IPS-11a (cell line): ENCODE measurements around the gene NNMT.

Experiments
- H3K4me3 ChIP-seq: one replicate; pipeline ENCODE4 v1.5.1; 2013; ENCODE audit warnings: low read depth, low read length, control low read depth

NNMT gene

DNA sequence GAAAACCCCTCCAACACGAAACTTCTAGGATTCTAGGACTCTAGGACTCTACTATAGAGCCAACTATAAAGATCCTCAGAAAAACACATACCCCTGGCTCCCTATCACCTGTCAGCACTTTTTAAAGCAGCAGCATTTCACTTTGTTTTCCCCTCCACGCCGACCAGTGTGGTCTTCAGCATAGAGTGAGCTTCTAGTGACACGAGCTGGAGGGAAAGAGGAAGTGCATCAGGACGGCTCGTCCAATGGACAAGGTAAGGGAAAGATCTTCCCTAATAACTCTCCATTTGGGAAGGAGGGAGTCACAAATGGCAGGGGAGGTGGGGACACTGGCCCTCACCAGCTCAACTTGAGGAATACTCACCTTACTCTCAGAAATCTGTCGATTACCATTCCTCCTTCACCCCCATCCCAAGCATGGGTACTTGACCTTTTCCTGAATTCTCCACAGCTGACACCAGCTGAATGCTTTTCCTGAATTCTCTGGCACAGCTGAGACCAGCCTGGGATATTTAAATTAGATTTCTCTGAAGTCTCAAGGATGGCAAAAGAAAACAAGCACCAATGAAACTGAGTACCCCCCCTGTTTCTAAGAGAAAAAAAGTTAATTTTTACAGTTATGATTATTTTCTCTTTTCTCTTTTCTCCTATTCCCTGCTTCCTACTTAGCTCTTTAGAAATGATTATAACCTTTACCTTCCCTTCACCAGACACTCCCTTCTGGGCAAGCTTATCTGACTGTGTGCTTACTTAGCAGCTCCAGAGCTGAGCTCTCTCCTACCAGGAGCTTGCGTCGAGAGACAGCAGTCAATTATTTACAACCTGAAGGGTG is 33.3 kb upstream of the NNMT start:
- H3K4me3 ChIP-seq: no peak overlapping the region

DNA sequence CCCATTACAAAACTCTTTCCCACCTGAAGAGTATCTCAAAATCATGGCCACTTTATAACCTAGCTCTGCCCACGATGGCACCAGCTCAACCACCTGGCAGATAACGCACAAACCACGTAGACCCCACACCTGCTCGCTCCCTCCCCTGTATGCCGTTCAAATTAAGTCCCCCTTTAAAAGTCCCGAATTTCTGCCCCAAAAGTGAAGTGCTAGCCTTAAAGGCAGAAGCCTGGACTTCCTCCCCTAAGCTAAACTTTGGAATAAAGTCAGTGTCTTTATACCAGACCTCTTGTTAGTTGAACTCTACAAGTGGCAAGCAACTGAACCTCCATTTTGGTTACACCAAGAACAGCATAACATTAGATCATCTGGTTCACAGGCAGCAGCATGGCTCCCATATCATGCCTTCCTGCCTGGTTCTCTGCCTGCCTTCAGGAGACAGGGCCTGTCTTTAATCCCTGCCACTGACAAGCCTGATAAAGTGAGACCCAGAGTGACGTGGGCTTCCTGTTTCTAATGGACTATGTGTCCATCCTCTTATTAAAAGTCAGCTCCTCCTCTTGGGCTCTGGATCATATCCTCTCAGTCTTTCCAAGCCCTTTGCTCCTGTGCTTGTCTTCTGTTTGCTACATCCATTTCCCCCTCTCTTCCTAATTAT is 32.6 kb upstream of the NNMT start:
- H3K4me3 ChIP-seq: no peak overlapping the region

DNA sequence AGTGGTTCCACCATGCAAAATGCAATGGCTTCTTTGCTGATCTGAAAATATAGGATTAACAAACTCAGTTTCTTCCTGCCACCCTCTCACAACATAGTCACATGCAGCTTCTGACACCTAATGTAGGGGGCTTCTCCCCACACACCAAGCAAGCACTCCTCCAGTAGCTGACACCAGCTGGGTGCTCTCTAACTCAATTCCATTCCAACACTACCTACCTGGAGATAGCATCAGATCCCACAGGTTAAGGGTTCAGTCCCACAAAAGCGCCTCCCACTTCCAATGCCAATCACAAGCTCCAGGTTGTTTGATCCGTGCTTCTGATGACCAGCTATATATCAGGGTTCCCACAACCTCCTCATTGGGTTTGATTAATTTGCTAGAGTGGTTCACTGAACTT is 31.8 kb upstream of the NNMT start:
- H3K4me3 ChIP-seq: no peak overlapping the region

DNA sequence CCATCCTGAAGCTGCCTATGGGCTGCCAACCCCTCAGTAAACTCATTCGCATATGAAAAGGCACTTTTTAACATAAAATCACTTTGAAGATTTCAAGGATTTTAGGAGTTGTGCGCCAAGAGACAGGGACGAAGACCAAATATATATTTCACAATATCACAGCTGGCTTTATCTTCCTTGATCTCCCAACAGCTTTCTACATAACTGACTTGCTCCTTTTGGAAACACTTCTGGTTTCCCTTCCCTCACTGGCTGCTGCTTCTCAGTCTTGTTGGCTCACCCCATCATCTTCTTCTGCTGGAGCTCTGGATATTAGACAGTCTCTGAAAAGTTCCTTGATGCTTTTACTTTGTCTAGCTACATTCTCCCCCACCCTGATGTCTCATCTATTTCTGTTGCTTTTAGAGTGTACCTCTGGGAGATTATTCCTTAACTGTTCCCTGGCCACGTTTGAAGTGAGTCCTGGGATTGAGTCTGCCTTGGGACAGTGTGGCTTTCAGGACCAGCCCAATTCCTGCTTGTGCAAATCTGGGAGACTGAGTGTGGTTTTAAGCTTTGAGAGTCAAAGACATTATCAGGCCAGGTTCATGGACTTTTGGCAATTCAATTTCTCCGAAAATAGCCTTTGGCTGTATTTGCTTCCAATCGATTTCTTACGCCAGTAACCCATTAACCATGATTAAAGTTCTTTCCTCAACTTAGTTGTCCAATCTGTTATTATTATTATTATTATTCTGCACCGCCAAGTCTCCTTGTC is 30.9 kb upstream of the NNMT start:
- H3K4me3 ChIP-seq: no peak overlapping the region

DNA sequence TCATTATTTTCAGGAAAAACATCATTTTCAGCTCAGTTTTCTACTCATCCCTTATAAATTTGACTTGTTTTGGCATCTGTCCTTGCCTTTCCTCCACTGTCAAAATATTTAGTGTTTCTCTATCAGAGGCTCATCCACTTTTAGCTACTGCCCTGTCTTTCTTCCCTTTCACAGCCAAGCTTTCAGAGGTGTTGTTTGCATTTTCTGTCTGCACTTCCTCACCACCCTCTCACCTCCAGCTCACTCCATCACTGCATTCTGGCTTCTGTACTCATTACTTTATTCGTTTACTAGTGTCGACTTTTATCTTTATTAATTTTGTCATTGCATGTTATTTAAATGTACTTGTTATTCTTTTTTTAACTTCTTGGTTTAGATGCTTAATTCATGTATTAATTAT is 26.7 kb upstream of the NNMT start:
- H3K4me3 ChIP-seq: no peak overlapping the region

DNA sequence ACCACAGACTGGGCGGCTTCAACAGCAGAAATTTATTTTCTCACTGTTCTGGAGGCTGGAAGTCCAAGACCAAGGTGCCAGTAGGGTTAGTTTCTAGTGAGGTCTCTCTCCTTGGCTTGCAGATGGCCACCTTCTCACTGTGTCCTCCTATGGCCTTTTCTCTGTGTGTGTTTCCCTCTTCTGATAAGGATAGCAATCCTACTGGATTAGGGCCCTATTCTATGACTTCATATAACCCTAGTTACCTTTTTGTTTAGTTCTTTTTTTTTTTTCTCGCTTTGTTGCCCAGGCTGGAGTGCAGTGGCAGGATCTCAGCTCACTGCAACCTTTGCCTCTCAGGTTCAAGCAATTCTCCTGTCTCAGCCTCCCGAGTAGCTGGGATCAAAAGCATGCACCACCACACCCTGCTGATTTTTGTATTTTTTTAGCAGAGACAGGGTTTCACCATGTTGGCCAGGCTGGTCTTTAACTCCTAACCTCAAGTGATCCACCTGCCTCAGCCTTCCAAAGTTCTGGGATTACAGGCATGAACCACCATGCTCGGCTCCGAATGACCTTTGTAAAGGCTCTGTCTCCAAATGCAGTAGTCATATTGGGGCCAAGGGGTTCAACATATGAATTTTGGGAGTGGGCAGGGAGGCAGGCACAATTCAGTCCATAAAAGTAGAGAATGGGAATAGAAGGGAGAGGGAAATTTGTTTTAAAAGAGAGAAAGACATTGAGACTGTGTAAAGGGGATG is 25.5 kb upstream of the NNMT start:
- no peak overlapping the region for H3K4me3 ChIP-seq

DNA sequence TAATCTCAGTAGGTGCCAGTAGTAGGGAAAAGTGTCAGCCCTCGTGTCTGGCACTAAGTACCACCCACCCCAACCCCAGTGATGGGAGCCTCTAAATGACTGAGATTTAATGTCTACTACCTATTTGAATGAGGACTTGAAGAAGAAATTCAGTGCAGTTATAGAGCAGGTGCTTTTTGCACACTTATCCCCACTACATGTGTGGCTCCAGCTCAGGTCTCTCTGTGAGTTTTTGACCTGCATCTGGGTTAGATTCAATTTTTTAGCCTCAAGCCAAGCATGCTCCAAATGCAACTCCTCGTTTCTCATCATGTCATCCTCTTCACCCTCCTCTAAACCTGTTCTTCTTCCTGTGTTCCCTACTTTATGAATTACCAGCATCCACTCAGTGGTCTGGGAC is 24.9 kb upstream of the NNMT start:
- H3K4me3 ChIP-seq: no peak overlapping the region

DNA sequence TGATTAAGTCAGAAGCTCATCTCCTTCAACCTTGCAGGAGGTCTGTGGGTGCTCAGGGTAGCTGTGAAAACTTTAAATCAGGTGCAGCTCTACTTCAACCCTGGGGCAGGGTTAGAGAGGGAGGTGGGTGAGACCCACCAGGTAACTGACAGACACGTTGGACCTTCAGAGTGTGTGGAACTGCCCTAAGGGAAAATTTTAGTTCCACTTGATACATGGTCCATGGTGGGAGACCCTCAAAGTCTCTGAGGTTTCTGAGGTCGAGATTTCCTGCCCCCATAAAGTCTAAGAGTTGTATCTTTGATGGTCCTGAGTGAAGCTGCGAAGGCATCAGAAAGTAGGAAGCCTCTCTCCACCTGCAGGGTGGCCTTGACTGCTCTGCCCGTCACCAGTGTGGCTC is 23.9 kb upstream of the NNMT start:
- H3K4me3 ChIP-seq: no peak overlapping the region

DNA sequence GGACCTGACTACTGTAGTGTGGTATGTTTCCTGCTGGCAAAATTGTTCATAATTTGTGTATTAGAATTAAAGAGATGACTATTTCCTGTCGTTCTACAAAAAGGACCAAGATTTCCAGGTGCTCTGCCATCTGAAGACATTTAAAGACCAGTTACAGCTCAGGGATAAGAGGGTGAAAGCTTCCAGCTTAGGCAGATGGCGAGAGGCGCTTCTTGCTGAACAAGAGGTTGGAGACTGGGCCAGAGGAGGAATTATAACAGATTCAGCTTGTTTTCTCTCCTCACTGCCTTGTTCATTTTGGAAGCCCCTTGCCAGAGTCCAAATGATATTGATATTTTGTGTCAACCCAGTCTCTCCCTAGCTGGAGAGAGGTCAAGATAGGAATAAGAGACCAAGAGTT is 23.1 kb upstream of the NNMT start:
- H3K4me3 ChIP-seq: no peak overlapping the region

DNA sequence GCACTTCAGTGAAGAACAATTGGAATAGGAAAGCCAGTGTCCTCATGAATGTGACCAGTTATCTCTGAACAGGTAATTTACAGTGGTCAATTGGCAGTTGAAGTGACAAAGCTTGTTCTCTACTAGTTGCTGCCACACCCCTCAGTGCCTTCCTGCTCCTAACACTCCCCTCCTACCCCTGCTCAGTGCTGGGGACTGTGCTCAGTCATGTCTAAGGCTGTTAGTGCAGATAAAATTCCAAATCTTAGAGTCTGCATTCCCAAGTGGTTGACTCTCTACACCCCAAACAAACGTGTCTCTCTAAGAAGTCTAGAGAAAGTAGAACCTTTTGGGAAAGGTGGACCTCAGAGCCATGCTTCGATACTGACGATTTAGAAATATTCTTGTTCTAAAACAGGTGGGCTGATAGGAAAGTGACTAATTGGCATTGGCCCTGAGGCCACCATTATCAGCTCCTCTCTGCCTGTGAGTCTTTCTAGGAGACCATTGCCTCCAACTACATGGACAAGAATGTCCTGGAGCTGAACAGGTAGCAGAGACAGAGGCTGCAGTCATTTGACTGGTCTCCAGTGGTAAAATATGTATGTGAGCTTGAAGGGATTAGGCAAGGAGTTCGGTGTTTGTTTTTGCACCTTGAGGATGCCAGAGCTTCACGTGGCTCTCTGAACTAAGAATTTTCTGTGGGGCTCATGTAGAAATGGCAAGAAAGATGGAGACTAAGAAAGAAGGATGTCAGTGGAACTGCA is 22.1 kb upstream of the NNMT start:
- H3K4me3 ChIP-seq: no peak overlapping the region

DNA sequence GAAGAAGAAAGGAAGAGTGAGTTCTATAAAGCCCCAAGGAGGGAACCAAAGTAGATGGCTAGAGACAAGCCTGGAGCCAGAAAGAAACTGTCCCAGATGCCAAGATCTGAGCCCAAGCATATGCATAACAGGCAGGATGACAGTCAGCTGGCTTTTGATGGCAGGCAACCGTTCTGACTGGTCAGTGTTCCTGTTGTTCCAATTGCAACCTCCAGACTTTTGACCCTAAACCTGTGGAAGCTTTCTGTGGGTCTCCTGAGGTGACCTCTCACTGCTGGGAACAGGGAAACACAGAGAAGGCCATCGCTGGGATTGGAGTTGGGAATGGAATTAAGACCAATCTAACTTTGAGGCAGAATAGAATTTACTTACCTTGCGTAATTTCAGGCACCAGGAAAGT is 21.6 kb upstream of the NNMT start:
- no peak overlapping the region for H3K4me3 ChIP-seq

DNA sequence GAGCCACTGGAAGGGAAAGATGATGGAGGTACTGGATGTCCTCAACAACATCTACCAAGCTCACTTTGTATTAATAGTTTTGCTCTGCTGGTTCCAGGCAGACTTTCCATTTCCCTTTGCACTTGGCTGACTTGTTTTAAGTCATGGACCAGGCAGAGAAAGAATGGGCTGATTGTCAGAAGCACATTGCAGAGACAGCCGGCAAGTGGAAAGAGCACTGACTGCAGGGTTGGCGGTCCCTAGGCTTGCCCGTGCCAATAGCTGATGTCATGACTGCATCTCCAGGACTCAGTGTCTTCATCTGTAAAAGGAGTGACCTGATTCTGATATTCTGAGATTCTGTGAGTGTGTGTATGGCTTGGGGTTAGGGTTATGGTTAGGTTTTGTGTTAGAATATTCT is 20.9 kb upstream of the NNMT start:
- H3K4me3 ChIP-seq: no peak overlapping the region

DNA sequence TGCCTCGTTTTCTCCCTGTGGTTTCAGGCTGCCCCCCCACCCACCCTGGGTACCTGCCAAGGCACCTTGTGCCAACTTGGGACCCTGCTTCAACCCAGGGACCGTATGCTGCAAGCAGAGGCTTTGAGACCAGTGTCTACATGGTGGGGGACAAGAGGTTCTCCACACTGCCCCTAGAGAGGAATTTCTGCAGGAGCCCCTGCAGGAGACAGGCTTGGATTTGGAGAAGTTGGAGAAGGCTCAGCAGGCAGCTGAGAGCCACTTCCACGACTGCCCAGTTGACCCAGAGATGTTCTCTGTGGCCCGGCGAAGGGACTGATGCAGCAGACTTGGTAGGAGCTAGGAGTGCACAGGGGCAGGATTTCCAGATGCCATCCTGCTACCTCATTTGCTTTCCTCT is 20.1 kb upstream of the NNMT start:
- no peak overlapping the region for H3K4me3 ChIP-seq

DNA sequence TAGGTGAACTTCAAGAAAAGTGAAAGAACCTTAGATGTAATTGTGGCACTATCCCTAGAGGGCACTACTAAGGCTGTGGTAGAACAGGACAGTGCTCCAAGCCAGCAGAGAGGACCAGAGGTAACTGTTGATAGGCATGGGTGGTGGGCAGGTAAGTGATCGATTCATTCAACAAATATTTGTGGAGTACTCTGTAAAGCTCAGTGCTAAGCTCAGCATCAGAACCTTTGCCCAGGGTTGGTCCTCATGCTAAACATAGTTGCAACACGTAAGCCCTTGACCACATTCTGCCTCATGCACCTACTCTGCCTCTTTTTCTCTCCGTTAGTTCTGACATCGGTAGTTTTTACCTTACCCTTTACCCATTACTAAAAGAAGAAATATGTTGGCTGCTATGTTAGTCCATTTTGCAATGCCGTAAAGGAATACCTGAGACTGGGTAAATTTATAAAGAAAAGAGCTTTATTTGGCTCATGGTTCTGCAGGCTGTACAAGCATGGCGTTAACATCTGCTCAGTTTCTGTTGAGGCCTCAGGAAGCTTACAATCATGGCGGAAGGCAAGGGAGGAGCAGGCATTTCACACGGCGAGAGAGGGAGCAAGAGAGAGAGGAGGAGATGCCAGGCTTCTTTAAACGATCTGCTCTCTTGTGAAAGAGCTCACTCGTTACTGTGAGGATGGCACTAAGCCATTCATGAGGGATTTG is 18.4 kb upstream of the NNMT start:
- H3K4me3 ChIP-seq: no peak overlapping the region

DNA sequence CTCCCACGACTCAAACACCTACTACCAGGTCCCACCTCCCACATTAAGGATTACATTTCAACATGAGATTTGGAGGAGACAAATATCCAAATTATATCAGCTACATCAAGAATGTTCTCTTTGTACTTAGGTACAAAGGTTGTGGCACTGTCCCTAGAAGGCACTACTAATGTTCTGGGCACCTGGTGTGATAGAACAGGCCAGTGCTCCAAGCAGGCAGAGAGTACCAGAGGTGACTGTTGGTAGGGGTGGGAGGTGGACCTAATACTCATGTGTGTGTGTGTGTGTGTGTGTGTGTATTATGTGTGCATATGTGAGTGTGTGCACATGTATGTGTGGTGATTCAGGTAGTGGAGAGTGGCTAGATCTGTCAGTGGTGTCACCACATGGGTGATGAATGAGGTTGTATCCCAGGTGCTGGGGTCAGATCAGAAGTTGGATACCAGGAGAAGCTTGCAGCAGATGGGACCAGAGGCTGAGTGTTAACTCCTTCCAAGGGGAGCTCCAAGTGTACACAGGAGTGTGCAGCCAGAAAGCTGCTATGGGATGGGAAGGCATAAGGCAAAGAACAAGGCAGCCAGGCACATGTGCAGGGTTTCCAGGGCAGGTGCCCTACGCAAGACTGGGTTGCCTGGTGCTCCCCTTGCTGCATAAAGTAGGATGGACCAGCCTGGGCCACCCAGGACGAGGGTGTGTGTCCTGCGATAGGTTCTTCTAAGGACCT is 17.7 kb upstream of the NNMT start:
- no peak overlapping the region for H3K4me3 ChIP-seq

DNA sequence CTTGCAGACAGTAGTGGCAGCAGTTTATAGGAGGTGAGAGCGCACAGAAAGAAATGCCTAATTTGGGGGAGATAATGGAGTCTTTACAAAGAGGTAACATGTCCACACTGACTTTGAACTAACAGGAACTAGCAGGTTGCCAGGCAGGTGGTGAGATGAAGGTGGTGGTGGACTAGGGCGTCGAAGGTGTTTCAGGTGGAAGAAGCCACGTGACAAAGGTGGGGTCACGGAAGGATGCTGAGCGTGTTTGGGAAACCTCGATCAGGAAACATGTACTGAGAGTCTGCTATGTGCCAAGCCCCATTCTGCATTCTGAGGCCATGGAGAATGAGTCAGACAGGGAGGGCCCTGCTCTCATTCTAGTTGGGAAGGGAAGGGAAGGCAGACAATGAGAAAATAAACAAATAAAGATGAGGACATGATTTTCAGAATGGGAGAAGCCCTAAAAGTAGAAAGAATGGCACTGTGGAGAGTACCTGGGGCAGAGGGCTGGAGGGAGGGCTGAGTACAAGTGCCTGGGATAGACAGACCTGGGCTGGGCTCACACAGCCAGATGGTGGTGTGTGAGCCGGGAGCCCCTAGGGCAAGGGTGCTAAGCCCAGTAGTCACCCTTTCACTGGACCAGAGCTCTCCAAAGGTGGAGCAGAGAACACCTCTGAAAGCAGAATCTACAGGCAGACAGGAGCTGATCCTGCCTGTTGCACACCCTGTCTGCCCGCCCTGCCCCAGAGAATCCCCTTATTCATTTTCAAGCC is 16.2 kb upstream of the NNMT start:
- H3K4me3 ChIP-seq: no peak overlapping the region

DNA sequence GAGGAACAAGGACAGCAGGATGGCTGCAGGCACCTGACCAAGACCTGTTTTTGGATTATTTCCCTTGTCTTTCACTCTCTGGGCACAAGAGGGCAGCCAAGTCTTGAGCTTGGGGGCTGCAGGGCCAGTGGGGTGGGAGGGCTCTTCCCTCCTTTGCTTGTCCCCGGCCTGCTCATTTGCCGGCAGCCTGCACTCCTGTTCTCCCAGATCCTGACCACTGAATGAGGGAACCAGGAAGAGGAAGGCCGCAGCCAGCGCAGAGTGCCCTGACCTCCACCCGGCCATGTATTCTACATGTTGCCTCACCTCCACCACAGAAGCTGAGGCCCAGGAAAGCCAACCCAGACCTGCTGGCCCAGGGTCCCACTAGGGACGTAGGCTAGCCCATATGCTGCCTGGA is 15.5 kb upstream of the NNMT start:
- H3K4me3 ChIP-seq: no peak overlapping the region

DNA sequence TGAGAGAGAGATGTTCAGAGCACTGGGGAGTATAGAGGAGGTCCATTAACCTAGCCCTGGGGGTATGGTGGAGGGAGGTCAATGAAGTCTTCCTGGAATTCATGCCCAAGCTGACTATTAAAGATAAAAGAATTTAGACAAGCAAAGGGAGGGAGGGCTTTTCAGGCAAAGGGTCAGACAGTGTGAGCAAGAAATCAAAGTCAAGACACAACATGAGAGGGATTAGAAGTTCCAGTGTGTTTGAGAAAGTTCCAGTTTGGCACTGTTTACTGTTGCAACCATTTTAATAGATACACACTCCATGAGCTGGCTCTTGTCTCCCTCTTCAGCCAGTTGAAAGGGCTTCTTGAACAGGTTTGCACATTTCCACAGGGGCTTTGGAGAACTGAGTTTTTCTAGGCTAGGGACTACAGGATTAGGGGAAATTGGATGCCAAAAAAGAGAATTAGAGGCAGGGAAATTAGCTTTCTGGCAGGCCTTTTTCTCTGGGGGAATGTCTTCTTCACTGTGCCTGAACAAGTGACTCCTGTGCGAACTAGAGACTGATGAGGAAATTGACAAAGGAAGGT is 14.7 kb upstream of the NNMT start:
- H3K4me3 ChIP-seq: no peak overlapping the region
